GM23338 (cell line): ENCODE results near the gene MUC5AC. TPM values are rescaled to one million over a fixed set of nuclear protein-coding genes. Genes with fewer than 3 reads are reported as not detected.

Source experiments
- ATAC-seq: fragments of 200-7000 bp; cut with Tn5 transposase; 3 replicates; pipeline ENCODE4 v1.9.1; 2020
- DNase-seq: peaks from one replicate; pipeline ENCODE4 v3.0.0-alpha.2; 2015; ENCODE audit warnings: low spot score
- H2AFZ ChIP-seq: fragments of 200-600 bp; sonication (generic); 2 replicates; pipeline ENCODE4 v1.8.0; 2016; ENCODE audit warnings: antibody characterized with exemption, mild to moderate bottlenecking, moderate library complexity
- H3F3A ChIP-seq: fragments of 200-600 bp; sonication (generic); replicated peaks from 2 replicates; pipeline ENCODE4 v1.8.0; 2017; ENCODE audit warnings: antibody characterized with exemption, mixed run types, low read depth
- H3K27ac ChIP-seq: fragments of 200-600 bp; sonication (generic); 2 replicates; pipeline ENCODE4 v1.6.1; 2016; ENCODE audit warnings: low read depth
- H3K27me3 ChIP-seq: fragments of 200-600 bp; sonication (generic); 2 replicates; pipeline ENCODE4 v1.8.0; 2016; ENCODE audit warnings: mild to moderate bottlenecking, mixed run types, moderate library complexity; ENCODE audit not compliant: insufficient read depth
- H3K36me3 ChIP-seq: fragments of 200-600 bp; sonication (generic); 2 replicates; pipeline ENCODE4 v1.8.0; 2016; ENCODE audit warnings: mild to moderate bottlenecking; ENCODE audit not compliant: insufficient read depth
- H3K4me1 ChIP-seq: fragments of 200-600 bp; sonication (generic); 2 replicates; pipeline ENCODE4 v1.8.0; 2016; ENCODE audit warnings: mild to moderate bottlenecking, moderate library complexity; ENCODE audit not compliant: insufficient read depth
- H3K4me2 ChIP-seq: fragments of 200-600 bp; sonication (generic); 2 replicates; pipeline ENCODE4 v1.7.1; 2017; ENCODE audit warnings: mixed run types
- H3K4me3 ChIP-seq: fragments of 200-600 bp; sonication (generic); 2 replicates; pipeline ENCODE4 v1.6.1; 2016; ENCODE audit warnings: mixed run types
- H3K79me2 ChIP-seq: fragments of 200-600 bp; sonication (generic); replicated peaks from 2 replicates; pipeline ENCODE4 v1.8.0; 2017; ENCODE audit warnings: mild to moderate bottlenecking; ENCODE audit not compliant: insufficient read depth
- H3K9me2 ChIP-seq: fragments of 200-600 bp; sonication (generic); 2 replicates; pipeline ENCODE4 v1.8.0; 2017; ENCODE audit not compliant: insufficient read depth
- H4K20me1 ChIP-seq: fragments of 200-600 bp; sonication (generic); replicated peaks from 2 replicates; pipeline ENCODE4 v1.8.0; 2017; ENCODE audit warnings: mild to moderate bottlenecking; ENCODE audit not compliant: insufficient read depth
- H3K27ac Mint-ChIP-seq: 2 replicates; pipeline ENCODE4 v1.8.0; 2020; ENCODE audit warnings: inconsistent platforms, mild to moderate bottlenecking, moderate library complexity, mixed read lengths
- H3K27me3 Mint-ChIP-seq: 3 replicates; pipeline ENCODE4 v1.8.0; 2022; ENCODE audit warnings: low read depth, mild to moderate bottlenecking, moderate library complexity, mixed read lengths, inconsistent platforms; ENCODE audit not compliant: insufficient read depth, poor library complexity
- H3K36me3 Mint-ChIP-seq: 3 replicates; pipeline ENCODE4 v1.8.0; 2021; ENCODE audit warnings: low read depth, mild to moderate bottlenecking, inconsistent platforms, moderate library complexity, mixed read lengths
- H3K4me1 Mint-ChIP-seq: 3 replicates; pipeline ENCODE4 v1.8.0; 2020; ENCODE audit warnings: mild to moderate bottlenecking, inconsistent platforms, mixed read lengths
- H3K4me3 Mint-ChIP-seq: 3 replicates; pipeline ENCODE4 v1.8.0; 2021; ENCODE audit warnings: moderate library complexity, mild to moderate bottlenecking, inconsistent platforms, mixed read lengths
- H3K9me3 Mint-ChIP-seq: 3 replicates; pipeline ENCODE4 v1.8.0; 2020; ENCODE audit warnings: moderate library complexity, mild to moderate bottlenecking, inconsistent platforms, mixed read lengths
- CTCF ChIP-seq, 2 experiments: fragments of 200-600 bp in 1 of 2; sonication (generic) in 1 of 2; conservative IDR thresholded peaks; 2 replicates each; pipeline versions ENCODE4 v1.5.1 to v1.6.1; 2016 to 2017; ENCODE audit warnings: antibody characterized with exemption in 2 of 2, low read depth in 2 of 2, mild to moderate bottlenecking in 2 of 2, moderate library complexity in 1 of 2
- ETS1 ChIP-seq: IDR thresholded peaks from 2 replicates; pipeline ENCODE4 v1.6.1; 2016; ENCODE audit warnings: antibody characterized with exemption
- EZH2 ChIP-seq: fragments of 200-600 bp; sonication (generic); IDR thresholded peaks from one replicate; pipeline ENCODE4 v1.8.0; 2017; ENCODE audit warnings: antibody characterized with exemption, mild to moderate bottlenecking, low read depth; ENCODE audit not compliant: unreplicated experiment
- EZH2phosphoT487 ChIP-seq: fragments of 200-600 bp; sonication (generic); IDR thresholded peaks from one replicate; pipeline ENCODE4 v1.8.1; 2018; ENCODE audit warnings: antibody characterized with exemption; ENCODE audit not compliant: unreplicated experiment
- JUNB ChIP-seq: IDR thresholded peaks from one replicate; pipeline ENCODE4 v1.6.1; 2016; ENCODE audit warnings: antibody characterized with exemption; ENCODE audit not compliant: unreplicated experiment
- NANOG ChIP-seq: IDR thresholded peaks from 2 replicates; pipeline ENCODE4 v1.6.1; 2016; ENCODE audit warnings: antibody characterized with exemption, borderline replicate concordance
- STAT1 ChIP-seq: IDR thresholded peaks from one replicate; pipeline ENCODE4 v1.6.1; 2016; ENCODE audit warnings: antibody characterized with exemption; ENCODE audit not compliant: unreplicated experiment
- ZNF114 ChIP-seq: fragments of 250-450 bp; sonication (Bioruptor Pico); IDR thresholded peaks from 2 replicates; pipeline ENCODE4 v1.5.0; 2020; ENCODE audit warnings: mild to moderate bottlenecking, moderate library complexity
- ZNF331 ChIP-seq: fragments of 250-450 bp; sonication (Bioruptor Pico); IDR thresholded peaks from 2 replicates; pipeline ENCODE4 v1.5.0; 2020; ENCODE audit warnings: low read depth, mild to moderate bottlenecking, moderate library complexity
- ZNF462 ChIP-seq: fragments of 250-450 bp; sonication (Bioruptor Pico); IDR thresholded peaks from 2 replicates; pipeline ENCODE4 v1.5.0; 2020; ENCODE audit warnings: mild to moderate bottlenecking, moderate library complexity
- polyA plus RNA-seq: library from polyadenylated mRNA; unstranded; fragments of >200 nt; fragmentation: Nextera tagmentation; extraction: Ambion mirVana; gene quantifications from 2 replicates; pipeline ENCODE4 v1.2.1, GENCODE V29; 2016
- total RNA-seq: library from RNA; depleted of rRNA; stranded (reverse); fragments of >200 nt; shearing (Covaris generic); gene quantifications from 2 replicates; pipeline ENCODE4 v1.2.3, GENCODE V29; 2014
- TF ChIP-seq, protein P1 (sequence below): IDR thresholded peaks from one replicate; pipeline ENCODE4 v1.6.1; 2018; ENCODE audit warnings: antibody characterized with exemption; ENCODE audit not compliant: unreplicated experiment

MUC5AC gene
- total and polyA plus RNA-seq, 2 experiments from 2014 or later = not detected

DNA sequence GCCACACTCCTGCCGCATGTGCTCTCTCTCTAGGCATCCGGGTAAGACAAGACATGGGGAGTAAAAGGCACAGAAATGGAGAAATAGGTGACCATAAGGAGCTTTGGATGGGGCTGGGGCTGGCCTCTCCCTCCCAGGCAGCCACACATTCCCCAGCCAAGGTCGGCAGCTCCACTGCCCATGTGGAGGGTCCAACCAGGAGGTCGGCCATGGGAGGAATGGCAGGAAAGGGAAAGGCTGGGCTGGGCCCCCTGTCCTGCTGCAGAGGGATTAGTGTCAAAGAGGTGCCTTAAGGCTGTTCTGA, 460 bp upstream of the MUC5AC start:
- Mint-ChIP-seq H3K9me3 (no peaks in the 10 kb centered on the region), H3K27me3 (no peaks in the 10 kb centered on the region), H3K4me1 (no peaks in the 10 kb centered on the region), H3K4me3 (no peak overlapping the region), H3K36me3 (no peaks in the 10 kb centered on the region), H3K27ac (no peak overlapping the region)
- H3K4me3 ChIP-seq = no peak overlapping the region
- H3K79me2 ChIP-seq = no peaks in the 10 kb centered on the region
- H3K9me2 ChIP-seq = no peaks in the 10 kb centered on the region
- H3K27ac ChIP-seq = no peak overlapping the region
- H3K27me3 ChIP-seq = no peaks in the 10 kb centered on the region
- no peak for TF ChIP-seq NANOG
- no peak for TF ChIP-seq ETS1
- TF ChIP-seq ZNF331 = no peak
- TF ChIP-seq EZH2phosphoT487 = no peak
- TF ChIP-seq, protein P1, sequence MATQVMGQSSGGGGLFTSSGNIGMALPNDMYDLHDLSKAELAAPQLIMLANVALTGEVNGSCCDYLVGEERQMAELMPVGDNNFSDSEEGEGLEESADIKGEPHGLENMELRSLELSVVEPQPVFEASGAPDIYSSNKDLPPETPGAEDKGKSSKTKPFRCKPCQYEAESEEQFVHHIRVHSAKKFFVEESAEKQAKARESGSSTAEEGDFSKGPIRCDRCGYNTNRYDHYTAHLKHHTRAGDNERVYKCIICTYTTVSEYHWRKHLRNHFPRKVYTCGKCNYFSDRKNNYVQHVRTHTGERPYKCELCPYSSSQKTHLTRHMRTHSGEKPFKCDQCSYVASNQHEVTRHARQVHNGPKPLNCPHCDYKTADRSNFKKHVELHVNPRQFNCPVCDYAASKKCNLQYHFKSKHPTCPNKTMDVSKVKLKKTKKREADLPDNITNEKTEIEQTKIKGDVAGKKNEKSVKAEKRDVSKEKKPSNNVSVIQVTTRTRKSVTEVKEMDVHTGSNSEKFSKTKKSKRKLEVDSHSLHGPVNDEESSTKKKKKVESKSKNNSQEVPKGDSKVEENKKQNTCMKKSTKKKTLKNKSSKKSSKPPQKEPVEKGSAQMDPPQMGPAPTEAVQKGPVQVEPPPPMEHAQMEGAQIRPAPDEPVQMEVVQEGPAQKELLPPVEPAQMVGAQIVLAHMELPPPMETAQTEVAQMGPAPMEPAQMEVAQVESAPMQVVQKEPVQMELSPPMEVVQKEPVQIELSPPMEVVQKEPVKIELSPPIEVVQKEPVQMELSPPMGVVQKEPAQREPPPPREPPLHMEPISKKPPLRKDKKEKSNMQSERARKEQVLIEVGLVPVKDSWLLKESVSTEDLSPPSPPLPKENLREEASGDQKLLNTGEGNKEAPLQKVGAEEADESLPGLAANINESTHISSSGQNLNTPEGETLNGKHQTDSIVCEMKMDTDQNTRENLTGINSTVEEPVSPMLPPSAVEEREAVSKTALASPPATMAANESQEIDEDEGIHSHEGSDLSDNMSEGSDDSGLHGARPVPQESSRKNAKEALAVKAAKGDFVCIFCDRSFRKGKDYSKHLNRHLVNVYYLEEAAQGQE = no peak
- TF ChIP-seq STAT1 = no peak
- TF ChIP-seq EZH2 = no peak
- TF ChIP-seq JUNB = no peak
- TF ChIP-seq CTCF (conservative IDR thresholded peaks at IDR 0.05; ENCODE audit: low read depth in 2 of 2) = no peak
- no peak for TF ChIP-seq ZNF462 (CRISPR knock-in tag)
- no peak for TF ChIP-seq ZNF114 (CRISPR knock-in tag)
- H2AFZ ChIP-seq = no peak overlapping the region
- H3K36me3 ChIP-seq = no peaks in the 10 kb centered on the region
- H3K4me1 ChIP-seq = no peaks in the 10 kb centered on the region
- no peak for DNase-seq
- no peaks in the 10 kb centered on the region for H4K20me1 ChIP-seq
- no peak overlapping the region for H3K4me2 ChIP-seq
- ATAC-seq = no peak
- H3F3A ChIP-seq = 0 out of 2 replicates have a peak, but pooled peaks cover 3% of the 10 kb centered on the region
